Cardiac fibroblast (primary cell): Measurements from ENCODE around the gene RC3H1.

Experiments
- DNase-seq, 2 donors: peaks; one replicate each; pipeline versions ENCODE4 v3.0.0 to v3.0.0-alpha.2; 2010; ENCODE audit warnings: low read depth in 2 of 2
- H3K4me3 ChIP-seq, 2 donors: replicated peaks in 1 of 2; 1 replicate in 1 of 2; 2 replicates in 1 of 2; pipeline ENCODE4 v1.5.1; 2011; ENCODE audit warnings: low read depth in 2 of 2, low read length in 2 of 2, mild to moderate bottlenecking in 2 of 2, moderate library complexity in 1 of 2
- TF ChIP-seq, protein P1 (sequence below): IDR thresholded peaks from one replicate; pipeline ENCODE4 v1.5.1; 2011; ENCODE audit warnings: low read depth, mild to moderate bottlenecking, low read length, inconsistent platforms

RC3H1 gene

GRCh38 chr1:173914366-173914871, 107.7 kb downstream of the RC3H1 start:
- TF ChIP-seq, protein P1, sequence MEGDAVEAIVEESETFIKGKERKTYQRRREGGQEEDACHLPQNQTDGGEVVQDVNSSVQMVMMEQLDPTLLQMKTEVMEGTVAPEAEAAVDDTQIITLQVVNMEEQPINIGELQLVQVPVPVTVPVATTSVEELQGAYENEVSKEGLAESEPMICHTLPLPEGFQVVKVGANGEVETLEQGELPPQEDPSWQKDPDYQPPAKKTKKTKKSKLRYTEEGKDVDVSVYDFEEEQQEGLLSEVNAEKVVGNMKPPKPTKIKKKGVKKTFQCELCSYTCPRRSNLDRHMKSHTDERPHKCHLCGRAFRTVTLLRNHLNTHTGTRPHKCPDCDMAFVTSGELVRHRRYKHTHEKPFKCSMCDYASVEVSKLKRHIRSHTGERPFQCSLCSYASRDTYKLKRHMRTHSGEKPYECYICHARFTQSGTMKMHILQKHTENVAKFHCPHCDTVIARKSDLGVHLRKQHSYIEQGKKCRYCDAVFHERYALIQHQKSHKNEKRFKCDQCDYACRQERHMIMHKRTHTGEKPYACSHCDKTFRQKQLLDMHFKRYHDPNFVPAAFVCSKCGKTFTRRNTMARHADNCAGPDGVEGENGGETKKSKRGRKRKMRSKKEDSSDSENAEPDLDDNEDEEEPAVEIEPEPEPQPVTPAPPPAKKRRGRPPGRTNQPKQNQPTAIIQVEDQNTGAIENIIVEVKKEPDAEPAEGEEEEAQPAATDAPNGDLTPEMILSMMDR = peak; percentile 65
- DNase-seq = peak; percentile 21 to 52
- H3K4me3 ChIP-seq = no peak overlapping the region

DNA sequence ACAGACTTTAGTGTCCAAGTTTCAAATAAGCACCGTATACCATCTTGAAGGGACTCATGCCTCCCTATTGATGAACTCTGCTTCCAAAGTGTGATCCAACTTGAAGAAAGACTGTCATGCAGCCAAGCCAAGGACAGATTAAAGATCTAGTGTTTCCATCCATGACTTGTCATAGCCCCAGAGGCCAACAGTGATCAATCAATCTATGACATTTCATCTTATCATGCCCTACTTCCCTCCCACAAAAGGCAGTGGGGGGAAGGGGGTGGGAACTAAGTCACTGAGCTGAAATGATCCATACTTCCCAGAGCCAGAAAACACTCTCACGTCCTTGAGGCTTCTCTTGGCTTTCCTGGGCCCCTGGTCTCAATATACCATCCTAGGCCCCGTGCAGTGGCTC, 109.0 kb downstream of the RC3H1 start:
- TF ChIP-seq, protein P1 = no peak
- no peak overlapping the region for H3K4me3 ChIP-seq
- no peak for DNase-seq

DNA sequence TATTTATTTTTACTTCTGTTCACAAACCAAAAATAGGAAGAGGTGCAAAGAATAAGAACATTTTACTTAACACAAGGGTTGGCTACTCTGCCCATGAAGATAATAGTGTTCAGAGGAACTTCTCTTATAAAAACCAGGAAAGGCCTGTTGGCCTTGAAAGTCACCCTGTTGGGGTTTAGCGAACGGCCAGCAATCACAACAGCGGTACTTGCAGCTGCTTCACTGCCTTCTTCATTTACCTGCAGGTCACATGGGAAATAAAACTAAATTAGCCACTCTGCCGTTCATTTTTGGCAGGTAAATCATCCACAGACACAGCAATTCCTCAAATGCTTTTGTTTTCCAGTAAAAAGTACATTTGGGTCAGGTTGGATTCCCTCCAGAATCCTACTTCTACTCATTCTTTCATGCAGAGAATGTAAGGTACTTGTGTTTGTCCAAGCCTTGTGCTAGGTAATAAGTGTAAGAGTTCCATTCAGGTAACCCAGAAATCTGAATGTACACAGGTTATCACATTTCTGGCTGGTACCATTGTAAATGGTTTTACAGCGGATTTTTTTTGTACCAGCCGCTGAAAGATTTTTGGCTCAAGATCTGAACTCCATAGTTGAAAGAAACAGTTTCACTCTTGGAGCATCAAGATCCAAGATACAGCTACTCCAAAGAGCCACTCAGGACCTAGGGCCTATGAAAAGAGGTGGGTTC, 118.2 kb downstream of the RC3H1 start:
- DNase-seq = no peak
- TF ChIP-seq, protein P1 = no peak
- no peak overlapping the region for H3K4me3 ChIP-seq

DNA sequence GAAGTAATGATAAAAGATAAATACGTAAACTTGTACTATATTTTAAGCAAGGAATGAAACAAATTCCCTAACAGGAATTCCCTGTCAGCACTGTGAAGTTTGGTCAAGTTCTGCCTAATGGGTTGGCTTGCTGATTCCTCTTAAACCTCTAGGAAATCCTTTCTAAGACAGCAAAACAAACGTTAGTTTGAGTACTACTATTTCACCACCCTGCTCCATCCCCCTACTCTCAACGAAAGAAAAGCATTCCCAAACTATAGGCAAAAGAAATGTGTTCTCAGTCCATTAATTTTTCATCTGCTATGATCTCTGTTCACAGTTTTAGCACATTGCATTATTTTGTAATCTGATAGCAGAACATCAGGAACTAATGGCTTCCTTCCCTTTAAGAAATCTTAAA, 121.2 kb downstream of the RC3H1 start:
- TF ChIP-seq, protein P1 = no peak
- no peak for DNase-seq
- H3K4me3 ChIP-seq = no peak overlapping the region

DNA sequence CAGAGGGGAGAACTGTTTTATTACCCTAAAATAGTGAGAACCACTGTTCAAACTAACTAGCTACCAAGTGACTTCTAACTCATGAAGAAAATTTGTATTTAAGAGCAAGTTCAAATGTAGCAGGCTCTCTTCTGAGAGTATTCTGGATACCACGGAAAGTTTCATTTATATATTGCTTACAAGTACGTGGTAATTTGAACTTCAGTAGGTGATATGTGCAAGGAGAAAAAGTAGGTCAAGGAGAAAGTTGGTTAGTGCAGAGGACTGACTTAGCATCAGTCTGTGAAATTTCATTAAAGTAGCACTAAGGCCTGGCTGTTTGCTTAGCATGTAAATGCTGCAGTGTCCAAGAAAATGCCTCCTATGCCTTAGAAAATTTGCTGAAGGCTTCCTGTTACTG, 121.7 kb downstream of the RC3H1 start:
- no peak for DNase-seq
- TF ChIP-seq, protein P1 = no peak

DNA sequence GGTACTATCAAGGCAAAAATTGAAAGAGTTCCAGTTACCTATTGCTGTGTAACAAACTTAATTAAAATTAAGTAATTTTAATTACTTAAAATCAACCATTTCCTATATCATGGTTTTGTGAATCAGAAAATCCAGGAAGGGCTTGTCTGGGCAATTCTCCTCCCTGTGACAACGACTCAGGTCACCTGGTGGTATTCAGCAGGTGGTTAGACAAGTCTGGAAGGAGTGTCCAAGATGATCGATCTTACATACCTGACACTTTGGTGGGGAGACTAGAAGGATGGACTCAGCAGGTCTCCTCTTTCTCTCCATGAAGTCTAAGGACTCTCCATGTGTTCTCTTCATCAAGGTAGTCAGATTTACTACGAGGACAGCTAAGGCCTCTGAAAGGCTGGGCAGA, 128.0 kb downstream of the RC3H1 start:
- TF ChIP-seq, protein P1 = no peak
- H3K4me3 ChIP-seq = no peak overlapping the region
- no peak for DNase-seq

More for the DNA sequence above, 121.7 kb downstream of the RC3H1 start:
- no peak overlapping the region for H3K4me3 ChIP-seq

GRCh38 chr1:173893611-173894010, 128.5 kb downstream of the RC3H1 start:
- TF ChIP-seq, protein P1 = no peak
- no peak overlapping the region for H3K4me3 ChIP-seq
- DNase-seq = no peak
